Stimulated activated CD8-positive, alpha-beta memory T cell treated with anti-CD3 and anti-CD28 coated beads, Interleukin-7, amount 100 ng/mL, for 24 hours (primary cell): ENCODE results near the gene INPP4B.
"Not testable (repeated sequence)": the region's sequence is repeated elsewhere in the genome, so short reads cannot be mapped to it uniquely, and the experiment has no call there.

Source experiments
- DNase-seq: peaks from one replicate; pipeline ENCODE4 v3.0.0-alpha.2; 2020; ENCODE audit warnings: low read depth

Gene INPP4B

GRCh38 chr4:142683503-142683902 lies 162.6 kb downstream of the INPP4B start:
- no peak for DNase-seq

GRCh38 chr4:142671516-142671915 lies 174.6 kb downstream of the INPP4B start:
- no peak for DNase-seq

- no peak for DNase-seq
These were observed 182.3 kb downstream of the INPP4B start for GRCh38 chr4:142663828-142664227.

GRCh38 chr4:142660728-142661127 lies 185.4 kb downstream of the INPP4B start:
- no peak for DNase-seq

- DNase-seq = no peak
These were observed 189.9 kb downstream of the INPP4B start for GRCh38 chr4:142656178-142656577.

GRCh38 chr4:142648378-142648777 lies 197.7 kb downstream of the INPP4B start:
- no peak for DNase-seq

GRCh38 chr4:142645475-142646108 lies 200.5 kb downstream of the INPP4B start:
- no peak for DNase-seq

- not testable (repeated sequence) for DNase-seq
These were observed 201.5 kb downstream of the INPP4B start for GRCh38 chr4:142644628-142645027.

- DNase-seq = no peak
These were observed 208.5 kb downstream of the INPP4B start for GRCh38 chr4:142637614-142638013.

GRCh38 chr4:142631836-142632235 lies 214.3 kb downstream of the INPP4B start:
- DNase-seq = no peak

GRCh38 chr4:142615324-142615665 lies 230.8 kb downstream of the INPP4B start:
- no peak for DNase-seq

GRCh38 chr4:142614621-142615323 lies 231.3 kb downstream of the INPP4B start:
- no peak for DNase-seq

- no peak for DNase-seq
These were observed 238.1 kb downstream of the INPP4B start for GRCh38 chr4:142607976-142608375.

GRCh38 chr4:142600952-142601351 lies 245.1 kb downstream of the INPP4B start:
- no peak for DNase-seq

GRCh38 chr4:142598132-142598531 lies 248.0 kb downstream of the INPP4B start:
- no peak for DNase-seq

- DNase-seq = no peak
These were observed 249.5 kb downstream of the INPP4B start for GRCh38 chr4:142596595-142596994.

GRCh38 chr4:142596121-142596520 lies 250.0 kb downstream of the INPP4B start:
- DNase-seq = no peak

GRCh38 chr4:142595222-142595871 lies 250.8 kb downstream of the INPP4B start:
- DNase-seq = no peak

- DNase-seq = no peak
These were observed 260.7 kb downstream of the INPP4B start for GRCh38 chr4:142585411-142585810.

GRCh38 chr4:142583708-142584107 lies 262.4 kb downstream of the INPP4B start:
- no peak for DNase-seq

GRCh38 chr4:142582340-142582739 lies 263.8 kb downstream of the INPP4B start:
- DNase-seq = no peak

- DNase-seq = no peak
These were observed 264.2 kb downstream of the INPP4B start for GRCh38 chr4:142581881-142582280.

GRCh38 chr4:142579443-142579842 lies 266.7 kb downstream of the INPP4B start:
- DNase-seq = no peak
